Heart left ventricle (tissue), 13 donors: ENCODE data around the gene MSI2.

Experiments used
- CTCF ChIP-seq, 12 donors: fragments of 200-600 bp; sonication (generic) in 4 of 12; IDR thresholded peaks; one replicate each; pipeline versions ENCODE4 v1.5.0 to v1.8.0; 2018 to 2022; ENCODE audit warnings: antibody characterized with exemption in 12 of 12, mild to moderate bottlenecking in 5 of 12
- POLR2A ChIP-seq, 2 donors: fragments of 450-650 bp; IDR thresholded peaks; one replicate each; pipeline ENCODE4 v1.6.1; 2017; ENCODE audit warnings: antibody characterized with exemption in 2 of 2, mild to moderate bottlenecking in 2 of 2, moderate library complexity in 2 of 2
- donor health status: ischemic (EF 13 %, LVEDD 7.1; RV severe dilation, severe dysfunction).
- donor health status: DM: no; HTN: yes; CAD: no.
- donor health status: DM: no; HTN: no; CAD: no.
- donor health status: ischemic (EF 25% LVEDD 6.9; RV normal size, moderate dysfunction).
- donor health status: ischemic (EF 25% LVEDD 5.7; RV mildly dilated, moderate dysfunction).
- donor health status: ischemic (EF 35%, LVEDD 5.7; RV mildly dilated, moderate dysfunction).
- donor health status: nonischemic (EF 11% LVEDD 7.7; RV severe dilation, severe dysfunction).
- donor health status: DM: yes; HTN: yes; CAD: no.
- donor health status: PGD.
- donor health status: ischemic (EF 29% LVEDD 5.4; RV normal size, mild dysfunction).
- donor health status: nonischemic (EF 23%, LVEDD 6.1; RV moderate dilation, normal function).

- TF ChIP-seq CTCF (IDR thresholded peaks at IDR 0.05) (no peak), POLR2A (IDR thresholded peaks at IDR 0.05) (no peak)
These were observed 15.5 kb downstream of the MSI2 start for GRCh38 chr17:57271821-57272220.
